ENCODE measurements around the gene FGD6.
A peak's percentile ranks its signal among the peaks of the same experiment; 100 is the strongest.
"Not testable (repeated sequence)": the region's sequence is repeated elsewhere in the genome, so short reads cannot be mapped to it uniquely, and the experiment has no call there.

Gene FGD6

DNA sequence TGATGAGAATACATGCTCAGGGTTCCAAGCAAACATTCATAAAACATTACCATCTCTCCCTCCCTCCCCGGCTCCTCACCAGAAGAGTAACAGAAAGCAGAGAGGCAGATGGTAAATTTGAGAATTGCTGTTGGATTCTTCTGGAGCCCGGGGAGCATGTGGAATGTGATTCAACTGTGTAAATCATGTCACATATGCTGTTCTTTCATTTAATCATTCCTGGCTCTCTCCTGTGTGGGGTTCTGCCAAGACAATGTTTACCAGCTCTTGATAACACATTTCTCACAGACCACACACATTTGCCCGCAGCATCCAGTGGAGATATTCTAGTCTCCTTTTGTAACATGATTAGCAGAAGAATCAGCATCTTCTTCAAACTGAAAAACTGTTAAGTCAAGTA is 120.4 kb downstream of the FGD6 start:
- Mint-ChIP-seq H3K27me3 (ENCODE audit: low read depth) (no peaks in the 10 kb centered on the region), H3K9me3 (no peaks in the 10 kb centered on the region), H3K4me3 (no peak overlapping the region), H3K27ac (peak overlapping the region; percentile 54 to 80 (median 75)), H3K4me1 (peaks cover 19% of the 10 kb centered on the region), H3K36me3 (ENCODE audit: low read depth) (peaks cover 44% of the 10 kb centered on the region)
- TF ChIP-seq, protein P1, sequence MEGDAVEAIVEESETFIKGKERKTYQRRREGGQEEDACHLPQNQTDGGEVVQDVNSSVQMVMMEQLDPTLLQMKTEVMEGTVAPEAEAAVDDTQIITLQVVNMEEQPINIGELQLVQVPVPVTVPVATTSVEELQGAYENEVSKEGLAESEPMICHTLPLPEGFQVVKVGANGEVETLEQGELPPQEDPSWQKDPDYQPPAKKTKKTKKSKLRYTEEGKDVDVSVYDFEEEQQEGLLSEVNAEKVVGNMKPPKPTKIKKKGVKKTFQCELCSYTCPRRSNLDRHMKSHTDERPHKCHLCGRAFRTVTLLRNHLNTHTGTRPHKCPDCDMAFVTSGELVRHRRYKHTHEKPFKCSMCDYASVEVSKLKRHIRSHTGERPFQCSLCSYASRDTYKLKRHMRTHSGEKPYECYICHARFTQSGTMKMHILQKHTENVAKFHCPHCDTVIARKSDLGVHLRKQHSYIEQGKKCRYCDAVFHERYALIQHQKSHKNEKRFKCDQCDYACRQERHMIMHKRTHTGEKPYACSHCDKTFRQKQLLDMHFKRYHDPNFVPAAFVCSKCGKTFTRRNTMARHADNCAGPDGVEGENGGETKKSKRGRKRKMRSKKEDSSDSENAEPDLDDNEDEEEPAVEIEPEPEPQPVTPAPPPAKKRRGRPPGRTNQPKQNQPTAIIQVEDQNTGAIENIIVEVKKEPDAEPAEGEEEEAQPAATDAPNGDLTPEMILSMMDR (IDR thresholded peaks at IDR 0.05; ENCODE audit: unreplicated experiment in 3 of 3), result no peak

DNA sequence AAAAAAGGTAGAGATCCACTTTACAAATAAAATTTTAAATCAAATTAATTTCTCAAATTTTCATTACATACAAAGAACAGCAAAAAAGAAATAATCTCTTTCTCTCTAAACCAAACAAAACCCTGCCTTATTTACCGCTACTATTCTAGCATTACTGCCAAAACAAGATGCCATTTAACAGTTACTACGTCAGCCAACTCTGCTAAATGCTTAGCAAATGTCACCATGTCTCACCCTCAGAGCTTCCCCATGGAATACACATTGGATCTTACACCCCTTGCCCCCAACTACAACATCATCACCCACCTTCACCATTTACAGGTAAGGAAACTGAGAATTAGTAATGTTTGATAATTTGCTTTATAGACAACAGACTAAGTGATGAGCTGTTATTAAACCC is 120.9 kb downstream of the FGD6 start:
- Mint-ChIP-seq H3K4me3 (no peak overlapping the region), H3K27ac (peak overlapping the region; percentile 54 to 80 (median 75)), H3K36me3 (ENCODE audit: low read depth) (peaks cover 49% of the 10 kb centered on the region), H3K9me3 (no peaks in the 10 kb centered on the region), H3K4me1 (peaks cover 19% of the 10 kb centered on the region), H3K27me3 (ENCODE audit: low read depth) (no peaks in the 10 kb centered on the region)
- TF ChIP-seq, protein P1 (IDR thresholded peaks at IDR 0.05; ENCODE audit: unreplicated experiment in 3 of 3), result no peak

DNA sequence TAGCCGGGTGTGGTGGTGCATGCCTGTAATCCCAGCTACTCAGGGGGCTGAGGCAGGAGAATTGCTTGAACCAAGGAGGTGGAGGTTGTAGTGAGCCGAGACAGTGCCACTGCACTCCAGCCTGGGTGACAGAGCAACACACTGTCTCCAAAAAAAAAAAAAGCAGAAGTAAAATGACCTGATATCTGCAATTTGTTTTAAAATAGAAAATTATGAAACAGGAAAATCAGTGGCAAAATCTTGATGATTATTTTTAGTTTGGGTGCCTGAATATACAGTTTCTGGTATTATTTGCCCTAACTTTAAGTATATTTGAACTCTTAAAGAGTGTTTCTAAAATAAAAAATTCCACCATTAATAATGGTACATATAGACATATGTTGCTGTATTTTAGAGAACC is 121.4 kb downstream of the FGD6 start:
- not testable (repeated sequence) for H3K27me3 Mint-ChIP-seq (ENCODE audit: low read depth); H3K4me3 Mint-ChIP-seq; H3K9me3 Mint-ChIP-seq; H3K27ac Mint-ChIP-seq
- H3K36me3 Mint-ChIP-seq (ENCODE audit: low read depth), result peaks cover 50% of the 10 kb centered on the region
- peaks cover 19% of the 10 kb centered on the region for H3K4me1 Mint-ChIP-seq

DNA sequence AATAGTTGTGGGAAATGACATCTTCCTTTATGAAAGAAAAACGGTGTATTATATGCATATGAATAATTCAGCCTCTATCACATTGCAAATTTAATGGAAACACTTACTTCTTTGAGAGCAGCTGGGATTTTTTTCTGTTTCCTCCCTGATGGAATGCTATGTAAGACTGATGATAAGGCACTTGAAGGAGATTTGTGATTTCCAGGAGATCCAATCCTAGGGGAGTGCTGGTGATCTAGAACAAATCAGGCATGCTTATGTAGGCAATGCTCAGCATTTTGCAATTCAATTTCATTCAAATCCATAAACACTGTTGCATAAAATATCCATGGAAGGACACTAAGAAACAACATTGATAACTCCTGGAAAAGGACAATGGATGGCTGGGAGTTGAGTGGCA is 127.8 kb downstream of the FGD6 start:
- H3K4me3 Mint-ChIP-seq, result no peak overlapping the region
- no peaks in the 10 kb centered on the region for H3K27me3 Mint-ChIP-seq (ENCODE audit: low read depth)
- H3K36me3 Mint-ChIP-seq (ENCODE audit: low read depth), result peaks cover 50% of the 10 kb centered on the region
- TF ChIP-seq, protein P1 (IDR thresholded peaks at IDR 0.05; ENCODE audit: unreplicated experiment in 3 of 3), result no peak
- H3K4me1 Mint-ChIP-seq, result peaks cover 28% of the 10 kb centered on the region
- no peaks in the 10 kb centered on the region for H3K9me3 Mint-ChIP-seq
- no peak overlapping the region for H3K27ac Mint-ChIP-seq

DNA sequence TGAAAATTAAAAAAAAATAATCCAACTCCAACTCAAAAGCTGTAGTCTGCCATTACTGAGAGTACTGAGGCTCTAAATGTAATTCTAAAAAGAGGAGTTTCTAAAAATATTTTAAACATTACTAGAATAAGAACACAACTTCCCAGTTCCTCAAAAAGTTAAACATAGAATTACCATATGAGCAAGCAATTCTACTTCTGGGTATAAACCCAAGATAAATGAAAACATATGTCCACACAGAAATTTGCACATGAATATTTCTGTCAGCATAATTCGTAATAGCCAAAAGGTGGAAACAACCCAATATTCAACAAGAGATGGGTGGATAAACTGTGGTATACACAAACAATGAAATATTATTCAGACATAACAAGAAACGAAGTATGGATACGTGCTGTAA is 128.9 kb downstream of the FGD6 start:
- Mint-ChIP-seq H3K27me3 (ENCODE audit: low read depth) (no peaks in the 10 kb centered on the region), H3K9me3 (no peaks in the 10 kb centered on the region), H3K36me3 (ENCODE audit: low read depth) (peaks cover 46% of the 10 kb centered on the region), H3K4me1 (peaks cover 39% of the 10 kb centered on the region), H3K4me3 (no peak overlapping the region), H3K27ac (peak overlapping the region in 1 of 3 experiments; percentile 29)
- TF ChIP-seq, protein P1 (IDR thresholded peaks at IDR 0.05; ENCODE audit: unreplicated experiment in 3 of 3), result no peak

DNA sequence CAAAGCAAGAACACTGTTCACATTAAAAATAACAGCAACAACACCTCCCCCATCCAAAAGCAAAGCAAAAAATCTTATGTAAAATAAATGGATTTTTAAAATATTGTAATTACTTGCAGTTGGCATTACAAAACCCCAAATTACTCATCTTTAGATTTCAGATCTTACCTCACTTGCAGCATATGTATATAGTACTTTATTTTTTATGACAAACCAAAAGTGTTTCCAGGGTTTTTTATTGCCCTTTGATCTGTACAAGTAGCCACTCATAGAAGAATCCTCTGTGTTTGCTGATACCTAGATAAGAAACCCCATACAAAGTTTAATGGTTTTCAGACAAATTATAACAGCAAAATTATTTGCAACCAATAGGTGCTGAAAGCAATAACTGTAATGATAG is 131.7 kb downstream of the FGD6 start:
- no peak overlapping the region for H3K4me3 Mint-ChIP-seq
- no peaks in the 10 kb centered on the region for H3K27me3 Mint-ChIP-seq (ENCODE audit: low read depth)
- H3K36me3 Mint-ChIP-seq (ENCODE audit: low read depth), result peaks cover 29% of the 10 kb centered on the region
- TF ChIP-seq, protein P1 (IDR thresholded peaks at IDR 0.05; ENCODE audit: unreplicated experiment in 3 of 3), result no peak
- H3K27ac Mint-ChIP-seq, result peak overlapping the region in 2 of 3 experiments; percentile 59 to 94
- no peaks in the 10 kb centered on the region for H3K9me3 Mint-ChIP-seq
- peaks cover 41% of the 10 kb centered on the region for H3K4me1 Mint-ChIP-seq

All from nephron (organoid).